Fibroblast of villous mesenchyme (primary cell): Measurements from ENCODE around the gene MOV10L1. TPM values are rescaled to one million over a fixed set of nuclear protein-coding genes. Genes with fewer than 3 reads are reported as not detected.
A peak's percentile ranks its signal among the peaks of the same experiment; 100 is the strongest.

Experiments
- DNase-seq: peaks from one replicate; pipeline ENCODE4 v3.0.0-alpha.2; 2010; ENCODE audit warnings: low read depth
- H3K4me3 ChIP-seq: 2 replicates; pipeline ENCODE4 v1.5.1; 2011; ENCODE audit warnings: low read depth, mild to moderate bottlenecking, low read length
- CTCF ChIP-seq: IDR thresholded peaks from 2 replicates; pipeline ENCODE4 v1.5.1; 2012; ENCODE audit warnings: low read depth, mild to moderate bottlenecking, low read length; ENCODE audit not compliant: insufficient read depth
- total RNA-seq: library from RNA; depleted of rRNA; stranded (reverse); fragments of >200 nt; gene quantifications from 2 replicates; pipeline ENCODE4 v1.2.3, GENCODE V29; 2012

MOV10L1 gene
- total RNA-seq, 1 donor = 10.8 TPM

GRCh38 chr22:50205781-50206569, 116.2 kb downstream of the MOV10L1 start:
- no peak overlapping the region for H3K4me3 ChIP-seq
- DNase-seq = no peak
- no peak for TF ChIP-seq CTCF

GRCh38 chr22:50206599-50206998, 116.8 kb downstream of the MOV10L1 start:
- no peak overlapping the region for H3K4me3 ChIP-seq
- peak; percentile 75 for TF ChIP-seq CTCF
- peak; percentile 87 for DNase-seq

GRCh38 chr22:50207383-50208140, 117.8 kb downstream of the MOV10L1 start:
- no peak for TF ChIP-seq CTCF
- no peak overlapping the region for H3K4me3 ChIP-seq
- no peak for DNase-seq

DNA sequence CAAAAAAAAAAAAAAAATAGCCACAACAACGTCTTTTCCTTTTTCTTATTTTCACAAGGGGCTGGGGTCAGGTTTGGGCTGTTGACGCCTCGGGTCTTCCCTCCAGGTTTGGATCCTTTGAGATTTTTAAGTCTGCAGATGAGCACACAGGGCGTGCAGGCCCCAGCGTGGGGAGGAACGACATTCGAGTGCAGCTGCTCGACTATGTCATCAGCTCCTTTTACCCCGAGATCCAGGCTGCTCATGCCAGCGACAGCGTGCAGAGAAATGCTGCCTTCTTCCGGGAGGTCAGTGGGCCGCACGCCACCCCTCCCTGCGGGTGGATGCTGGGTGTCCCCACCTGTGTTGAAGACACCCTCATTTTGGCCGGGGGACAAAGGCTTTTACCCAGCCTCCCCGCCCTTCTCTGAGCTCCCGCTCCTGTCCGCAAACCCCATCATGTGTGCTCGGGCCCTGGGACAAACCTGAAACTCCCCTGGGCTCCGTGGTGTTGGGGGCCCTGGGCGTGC, 118.7 kb downstream of the MOV10L1 start:
- no peak for TF ChIP-seq CTCF
- DNase-seq = no peak
- H3K4me3 ChIP-seq = no peak overlapping the region

DNA sequence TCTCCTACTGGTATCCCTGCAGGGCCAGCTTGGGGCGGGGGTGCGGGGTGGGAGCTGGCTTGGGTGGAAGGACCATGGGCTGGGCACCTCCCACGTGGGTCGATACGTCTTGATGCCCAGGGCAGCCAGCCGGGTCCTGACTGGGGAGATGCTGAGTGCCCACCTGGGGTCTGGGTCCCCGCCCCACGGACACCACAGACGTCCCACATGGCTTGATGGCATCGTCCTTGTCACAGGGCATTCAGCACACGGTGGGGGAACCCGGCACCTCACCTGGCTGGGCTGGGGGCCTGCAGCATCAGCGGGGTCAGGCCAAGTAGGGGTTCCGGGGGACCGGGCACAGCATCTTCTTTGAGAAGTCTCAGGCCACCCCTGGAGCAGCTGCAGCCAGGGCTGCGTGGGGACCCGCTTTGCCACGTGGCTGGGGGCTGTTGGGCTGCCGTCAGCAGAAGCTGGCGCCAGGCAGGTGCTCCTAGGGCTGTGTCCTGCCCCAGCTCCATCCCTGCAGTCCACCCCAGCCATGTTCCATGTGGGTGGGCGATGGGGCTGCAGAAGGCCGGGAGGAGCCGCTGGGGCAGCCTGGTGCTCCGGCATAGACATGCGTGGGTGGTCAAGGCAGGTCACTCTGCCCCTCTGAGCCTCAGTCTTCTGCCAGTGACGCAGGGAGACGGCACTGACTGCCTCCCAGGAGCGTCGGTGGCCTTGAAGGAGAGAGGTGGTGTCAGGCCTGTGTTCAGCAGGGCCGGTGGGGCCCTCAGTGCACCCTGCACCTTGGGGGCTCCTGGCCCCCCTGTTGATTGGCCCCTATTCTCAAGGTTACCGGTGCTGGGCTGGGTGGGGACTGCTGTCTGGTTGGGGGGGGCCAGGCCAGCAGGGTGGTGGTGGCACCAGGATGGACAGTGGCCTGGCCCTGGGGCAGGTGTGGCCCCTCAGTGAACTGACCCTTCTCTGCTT, 119.4 kb downstream of the MOV10L1 start:
- DNase-seq = no peak
- TF ChIP-seq CTCF = no peak
- no peak overlapping the region for H3K4me3 ChIP-seq

DNA sequence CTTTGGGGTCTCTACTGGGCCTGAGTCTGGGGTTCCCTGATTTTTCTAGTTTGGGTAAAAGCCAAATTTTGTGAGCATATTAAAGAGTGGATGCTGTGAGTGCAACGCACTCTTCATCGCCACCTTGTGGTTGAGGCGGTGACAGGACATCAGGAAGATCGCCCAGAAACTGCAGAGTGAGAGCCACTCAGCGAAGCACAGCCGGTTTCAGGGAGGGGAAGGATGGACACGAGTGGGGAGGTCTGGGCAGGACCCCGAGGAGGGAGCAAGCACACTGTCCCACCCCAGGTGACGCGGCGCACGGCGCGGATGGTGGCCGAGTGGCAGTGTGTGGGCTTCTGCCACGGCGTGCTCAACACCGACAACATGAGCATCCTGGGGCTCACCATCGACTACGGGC, 120.1 kb downstream of the MOV10L1 start:
- H3K4me3 ChIP-seq = no peak overlapping the region
- peak; percentile 88 for TF ChIP-seq CTCF
- peak; percentile 67 for DNase-seq
